ENCODE results near the gene STXBP2.

STXBP2 gene

GRCh38 chr19:7631577-7631976 is 5.3 kb upstream of the STXBP2 start:
- Histone ChIP-seq H3K36me3 (replicated peaks; ENCODE audit: low read depth, low read length) (peaks cover 7% of the 10 kb centered on the region), H3K4me3 (ENCODE audit: low read length) (no peak overlapping the region), H2AFZ (ENCODE audit: low read depth, low read length) (no peak overlapping the region), H3K9me3 (ENCODE audit: insufficient read depth, low read length) (no peaks in the 10 kb centered on the region), H3K4me1 (ENCODE audit: low read length) (peaks cover 20% of the 10 kb centered on the region), H3K9ac (ENCODE audit: low read length) (no peak overlapping the region), H3K4me2 (ENCODE audit: low read length) (no peak overlapping the region), H3K79me2 (ENCODE audit: low read length) (peaks cover 51% of the 10 kb centered on the region), H4K20me1 (ENCODE audit: insufficient read depth, low read length) (0 out of 2 replicates have a peak, but pooled peaks cover 9% of the 10 kb centered on the region), H3K27ac (ENCODE audit: low read length) (no peak overlapping the region), H3K27me3 (ENCODE audit: low read depth, low read length) (no peaks in the 10 kb centered on the region)
- no peak for TF ChIP-seq CTCF (IDR thresholded peaks at IDR 0.05; ENCODE audit: low read depth, low read length)

GRCh38 chr19:7632340-7633203 is 4.3 kb upstream of the STXBP2 start:
- Histone ChIP-seq H4K20me1 (ENCODE audit: insufficient read depth, low read length) (0 out of 2 replicates have a peak, but pooled peaks cover 9% of the 10 kb centered on the region), H2AFZ (ENCODE audit: low read depth, low read length) (no peak overlapping the region), H3K9me3 (ENCODE audit: insufficient read depth, low read length) (no peaks in the 10 kb centered on the region), H3K4me3 (ENCODE audit: low read length) (no peak overlapping the region), H3K4me2 (ENCODE audit: low read length) (no peak overlapping the region), H3K27me3 (ENCODE audit: low read depth, low read length) (no peaks in the 10 kb centered on the region), H3K36me3 (replicated peaks; ENCODE audit: low read depth, low read length) (peaks cover 3% of the 10 kb centered on the region), H3K79me2 (ENCODE audit: low read length) (peaks cover 48% of the 10 kb centered on the region), H3K27ac (ENCODE audit: low read length) (no peak overlapping the region), H3K9ac (ENCODE audit: low read length) (no peak overlapping the region), H3K4me1 (ENCODE audit: low read length) (peaks cover 22% of the 10 kb centered on the region)
- TF ChIP-seq CTCF (IDR thresholded peaks at IDR 0.05; ENCODE audit: low read depth, low read length) (no peak), EZH2phosphoT487 (IDR thresholded peaks at IDR 0.05; ENCODE audit: low read depth) (no peak)

GRCh38 chr19:7633698-7634097 is 3.2 kb upstream of the STXBP2 start, which contains the start of gene PCP2:
PCP2 (minus strand) TSS chr19:7633719; CDS start chr19:7633457, 262 bp downstream.
- Histone ChIP-seq H3K36me3 (replicated peaks; ENCODE audit: low read depth, low read length) (peaks cover 5% of the 10 kb centered on the region), H2AFZ (ENCODE audit: low read depth, low read length) (no peak within 1 kb of the TSS), H4K20me1 (ENCODE audit: insufficient read depth, low read length) (no peaks in the 10 kb centered on the region), H3K9me3 (ENCODE audit: insufficient read depth, low read length) (no peaks in the 10 kb centered on the region), H3K9ac (ENCODE audit: low read length) (no peak within 1 kb of the TSS), H3K4me2 (ENCODE audit: low read length) (no peak within 1 kb of the TSS), H3K4me3 (ENCODE audit: low read length) (no peak within 1 kb of the TSS), H3K79me2 (ENCODE audit: low read length) (peaks cover 48% of the 10 kb centered on the region), H3K4me1 (ENCODE audit: low read length) (peaks cover 19% of the 10 kb centered on the region), H3K27ac (ENCODE audit: low read length) (no peak within 1 kb of the TSS), H3K27me3 (ENCODE audit: low read depth, low read length) (no peaks in the 10 kb centered on the region)
- TF ChIP-seq EZH2phosphoT487 (IDR thresholded peaks at IDR 0.05; ENCODE audit: low read depth) (no peak), CTCF (IDR thresholded peaks at IDR 0.05; ENCODE audit: low read depth, low read length) (no peak)

- H3K9ac ChIP-seq (ENCODE audit: low read length): no peak overlapping the region
Observed at GRCh38 chr19:7635670-7636069, 1.2 kb upstream of the STXBP2 start.

More at GRCh38 chr19:7635670-7636069, 1.2 kb upstream of the STXBP2 start:
- Histone ChIP-seq H2AFZ (ENCODE audit: low read depth, low read length) (no peak overlapping the region), H3K79me2 (ENCODE audit: low read length) (peaks cover 46% of the 10 kb centered on the region), H3K36me3 (replicated peaks; ENCODE audit: low read depth, low read length) (peaks cover 22% of the 10 kb centered on the region), H3K4me1 (ENCODE audit: low read length) (peaks cover 15% of the 10 kb centered on the region), H3K4me3 (ENCODE audit: low read length) (no peak overlapping the region), H3K27me3 (ENCODE audit: low read depth, low read length) (no peaks in the 10 kb centered on the region), H3K27ac (ENCODE audit: low read length) (no peak overlapping the region), H3K4me2 (ENCODE audit: low read length) (no peak overlapping the region), H3K9me3 (ENCODE audit: insufficient read depth, low read length) (no peaks in the 10 kb centered on the region), H4K20me1 (ENCODE audit: insufficient read depth, low read length) (peaks cover 7% of the 10 kb centered on the region; the same call in 1 of the 2 replicates)
- TF ChIP-seq CTCF (IDR thresholded peaks at IDR 0.05; ENCODE audit: low read depth, low read length) (no peak), EZH2phosphoT487 (IDR thresholded peaks at IDR 0.05; ENCODE audit: low read depth) (no peak)
